HG02588 (cell line): ENCODE measurements around the gene SEMA4B.
"Not testable (repeated sequence)": the region's sequence is repeated elsewhere in the genome, so short reads cannot be mapped to it uniquely, and the experiment has no call there.

Experiments
- ATAC-seq: cut with Tn5 transposase; IDR thresholded peaks from one replicate; pipeline ENCODE4 v1.9.1; 2021; ENCODE audit warnings: mild to moderate bottlenecking, moderate library complexity; ENCODE audit not compliant: unreplicated experiment

The SEMA4B gene

GRCh38 chr15:90201130-90201943 is at the start of gene SEMA4B:
Gene SEMA4B, plus strand, starts transcription at chr15:90201330. Its CDS starts 249 bp downstream, at chr15:90201579.
- peak; percentile 75 for ATAC-seq

- ATAC-seq, result no peak
Measured at GRCh38 chr15:90151989-90152645, 49.0 kb upstream of the SEMA4B start.

GRCh38 chr15:90153658-90154057 is 47.5 kb upstream of the SEMA4B start:
- no peak for ATAC-seq

GRCh38 chr15:90154246-90154645 is 46.9 kb upstream of the SEMA4B start:
- no peak for ATAC-seq

GRCh38 chr15:90154861-90155626 is 46.1 kb upstream of the SEMA4B start:
- ATAC-seq, result no peak

- no peak for ATAC-seq
Measured at GRCh38 chr15:90159213-90159612, 41.9 kb upstream of the SEMA4B start.

GRCh38 chr15:90160781-90161727 is 40.1 kb upstream of the SEMA4B start:
- no peak for ATAC-seq

GRCh38 chr15:90161950-90162361 is 39.2 kb upstream of the SEMA4B start:
- ATAC-seq, result peak; percentile 68

GRCh38 chr15:90162956-90163355 is 38.2 kb upstream of the SEMA4B start:
- no peak for ATAC-seq

- ATAC-seq, result not testable (repeated sequence)
Measured at GRCh38 chr15:90164239-90164638, 36.9 kb upstream of the SEMA4B start.

- no peak for ATAC-seq
Measured at GRCh38 chr15:90165157-90165556, 36.0 kb upstream of the SEMA4B start.

GRCh38 chr15:90165659-90166489 is 35.3 kb upstream of the SEMA4B start:
- no peak for ATAC-seq

- ATAC-seq, result no peak
Measured at GRCh38 chr15:90167121-90167520, 34.0 kb upstream of the SEMA4B start.

GRCh38 chr15:90171623-90172022 is 29.5 kb upstream of the SEMA4B start:
- no peak for ATAC-seq

- no peak for ATAC-seq
Measured at GRCh38 chr15:90173372-90173771, 27.8 kb upstream of the SEMA4B start.

- no peak for ATAC-seq
Measured at GRCh38 chr15:90174140-90174875, 26.8 kb upstream of the SEMA4B start.

GRCh38 chr15:90177012-90177411 is 24.1 kb upstream of the SEMA4B start:
- ATAC-seq, result no peak

GRCh38 chr15:90178468-90179435 is 22.4 kb upstream of the SEMA4B start:
- peak; percentile 54 for ATAC-seq
